Measurements from ENCODE around the gene SALL2. TPM values are rescaled to one million over a fixed set of nuclear protein-coding genes. Genes with fewer than 3 reads are reported as not detected.

The SALL2 gene
- total and polyA plus RNA-seq, 9 donors, result 11.9 to 38.8 (median 25.9) TPM

DNA sequence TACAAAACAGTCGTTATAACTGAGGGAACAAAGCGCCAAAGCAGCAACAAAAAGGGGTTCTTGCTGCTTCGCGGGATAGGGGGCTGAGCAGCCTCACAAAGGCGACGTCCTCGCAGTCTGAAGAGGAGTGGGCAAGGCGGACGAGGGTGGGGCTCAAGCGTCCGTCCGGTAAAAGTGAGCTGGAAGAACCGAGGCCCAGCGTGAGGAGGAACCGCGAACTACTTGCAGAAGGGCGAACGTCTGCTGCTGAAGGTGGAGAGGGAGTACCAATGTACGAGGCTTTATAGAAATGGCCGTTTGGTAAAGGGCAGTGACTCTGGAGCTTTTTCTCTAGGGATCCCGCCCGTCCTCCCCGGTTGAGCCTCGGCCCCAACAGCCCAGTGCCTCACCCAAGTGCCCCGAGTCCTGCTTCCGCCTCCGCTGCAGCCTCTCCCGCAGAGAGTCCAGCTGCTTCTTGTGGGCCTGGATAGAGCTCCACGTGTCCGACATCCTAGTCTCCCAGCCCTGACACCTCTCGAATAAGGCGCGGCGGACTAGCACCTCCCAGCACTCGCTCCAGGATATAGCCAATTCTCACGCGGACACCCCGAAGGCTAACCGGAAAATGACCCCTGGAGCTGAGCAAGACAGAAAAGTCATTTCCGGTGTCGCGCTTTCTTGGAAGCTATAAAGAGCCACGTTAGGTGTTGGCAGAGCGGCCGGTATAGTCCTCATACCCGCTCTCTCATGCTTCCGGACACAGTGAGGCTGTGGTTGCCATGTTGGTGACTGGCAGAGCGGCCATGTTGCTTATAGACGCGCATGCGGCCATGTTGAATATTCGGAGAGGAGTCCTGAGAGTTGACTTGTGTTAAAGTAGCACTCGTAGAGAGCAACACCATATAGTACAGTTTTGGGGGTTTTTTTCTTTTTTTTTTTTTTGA is 15.2 kb downstream of the SALL2 start, which contains the start of gene METTL3:
TSS of gene METTL3 (minus strand) at position 606 of the 923 bp plus-strand sequence. CDS start at position 489, 117 bp downstream.
- intact Hi-C loops (cut with DNase I), result no loop called here
- Histone ChIP-seq H3K4me3 (peak within 1 kb of the TSS; percentile 94), H3K9me3 (no peaks in the 10 kb centered on the region), H3K27ac (peak within 1 kb of the TSS in 1 of 2 donors; percentile 54), H3K27me3 (no peaks in the 10 kb centered on the region), H3K36me3 (no peaks in the 10 kb centered on the region), H3K4me1 (ENCODE audit: insufficient read depth) (peaks cover 2% of the 10 kb centered on the region)
- TF ChIP-seq POLR2A (IDR thresholded peaks at IDR 0.05), result peak; percentile 14
- TF ChIP-seq, protein P1, sequence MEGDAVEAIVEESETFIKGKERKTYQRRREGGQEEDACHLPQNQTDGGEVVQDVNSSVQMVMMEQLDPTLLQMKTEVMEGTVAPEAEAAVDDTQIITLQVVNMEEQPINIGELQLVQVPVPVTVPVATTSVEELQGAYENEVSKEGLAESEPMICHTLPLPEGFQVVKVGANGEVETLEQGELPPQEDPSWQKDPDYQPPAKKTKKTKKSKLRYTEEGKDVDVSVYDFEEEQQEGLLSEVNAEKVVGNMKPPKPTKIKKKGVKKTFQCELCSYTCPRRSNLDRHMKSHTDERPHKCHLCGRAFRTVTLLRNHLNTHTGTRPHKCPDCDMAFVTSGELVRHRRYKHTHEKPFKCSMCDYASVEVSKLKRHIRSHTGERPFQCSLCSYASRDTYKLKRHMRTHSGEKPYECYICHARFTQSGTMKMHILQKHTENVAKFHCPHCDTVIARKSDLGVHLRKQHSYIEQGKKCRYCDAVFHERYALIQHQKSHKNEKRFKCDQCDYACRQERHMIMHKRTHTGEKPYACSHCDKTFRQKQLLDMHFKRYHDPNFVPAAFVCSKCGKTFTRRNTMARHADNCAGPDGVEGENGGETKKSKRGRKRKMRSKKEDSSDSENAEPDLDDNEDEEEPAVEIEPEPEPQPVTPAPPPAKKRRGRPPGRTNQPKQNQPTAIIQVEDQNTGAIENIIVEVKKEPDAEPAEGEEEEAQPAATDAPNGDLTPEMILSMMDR (IDR thresholded peaks at IDR 0.05), result no peak
- DNase-seq, result peak; percentile 96 to 98 (median 97)
- 0% methylated on average over 52 to 53 of the region's 53 CpGs for WGBS, 3 donors

DNA sequence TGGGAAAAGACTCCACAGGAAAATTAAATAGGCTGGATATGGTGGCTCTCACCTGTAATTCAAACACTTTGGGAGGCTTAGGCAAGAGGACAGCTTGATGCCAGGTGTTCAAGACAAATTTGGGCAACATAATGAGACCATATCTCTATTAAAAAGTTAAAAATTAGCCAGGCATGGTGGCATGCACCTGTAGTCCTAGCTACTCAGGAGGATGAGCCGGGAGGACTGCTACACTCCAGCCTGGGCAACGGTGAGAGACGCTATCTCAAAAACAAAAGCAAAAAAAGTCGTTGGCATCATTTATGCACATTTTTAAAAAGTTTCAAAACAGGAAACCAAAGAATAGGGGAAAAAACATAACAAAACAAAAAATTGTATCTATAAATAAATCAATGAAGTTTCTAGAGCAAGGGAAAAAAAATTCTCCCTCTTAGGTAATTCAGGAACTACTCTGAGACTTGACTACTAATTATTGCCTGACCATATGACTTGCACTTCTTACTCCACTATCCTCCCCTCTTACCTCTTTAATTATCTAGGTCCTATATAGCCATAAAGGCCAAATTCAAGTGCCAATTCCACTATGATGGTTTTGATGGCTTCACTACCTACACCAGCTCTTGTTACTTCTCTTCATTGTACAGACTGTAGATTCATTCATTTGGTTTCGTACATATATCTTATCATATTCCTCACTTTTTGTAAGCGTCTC is 16.6 kb downstream of the SALL2 start:
- Histone ChIP-seq H3K4me3 (peak overlapping the region; percentile 94), H3K9me3 (no peaks in the 10 kb centered on the region), H3K4me1 (ENCODE audit: insufficient read depth) (peaks cover 2% of the 10 kb centered on the region), H3K27ac (no peak overlapping the region), H3K27me3 (no peaks in the 10 kb centered on the region), H3K36me3 (no peaks in the 10 kb centered on the region)
- TF ChIP-seq, protein P1 (IDR thresholded peaks at IDR 0.05), result no peak
- TF ChIP-seq POLR2A (IDR thresholded peaks at IDR 0.05) (no peak), EP300 (IDR thresholded peaks at IDR 0.05) (no peak)
- intact Hi-C loops (cut with DNase I), result no loop called here
- no peak for DNase-seq
- WGBS, 3 donors, result 58 to 74% (median 69%) methylated on average over 6 of the region's 6 CpGs

DNA sequence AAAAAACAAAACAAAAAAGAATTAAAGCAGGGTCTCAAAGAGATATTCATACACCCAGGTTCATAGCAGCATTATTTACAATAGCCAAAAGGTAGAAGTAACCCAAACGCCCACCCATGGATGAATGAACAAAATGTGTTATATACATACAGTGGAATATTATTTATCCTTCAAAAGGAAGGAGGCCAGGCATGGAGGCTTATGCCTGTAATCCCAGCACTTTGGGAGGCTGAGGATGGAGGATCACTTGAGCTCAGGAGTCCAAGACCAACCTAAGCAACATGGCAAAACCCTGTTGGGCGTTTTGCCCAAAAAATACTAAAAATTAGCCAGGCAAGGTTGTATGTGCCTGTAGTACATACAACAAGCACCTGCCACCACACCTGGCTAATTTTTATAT is 19.6 kb downstream of the SALL2 start:
- H3K9me3 ChIP-seq, result no peaks in the 10 kb centered on the region
- no peak overlapping the region for H3K4me3 ChIP-seq
- no peak for DNase-seq
- intact Hi-C loops (cut with DNase I), result loop anchor here in 1 of 4 donors (2.0 kb wide), 1 partner anchor 24 kb away; no protein-coding TSS in a partner anchor
- no peaks in the 10 kb centered on the region for H3K27me3 ChIP-seq
- peaks cover 2% of the 10 kb centered on the region for H3K4me1 ChIP-seq (ENCODE audit: insufficient read depth)
- 86 to 91% (median 88%) methylated on average over 2 of the region's 2 CpGs for WGBS, 3 donors
- H3K36me3 ChIP-seq, result no peaks in the 10 kb centered on the region
- TF ChIP-seq EP300 (IDR thresholded peaks at IDR 0.05) (no peak), POLR2A (IDR thresholded peaks at IDR 0.05) (no peak)
- no peak overlapping the region for H3K27ac ChIP-seq

DNA sequence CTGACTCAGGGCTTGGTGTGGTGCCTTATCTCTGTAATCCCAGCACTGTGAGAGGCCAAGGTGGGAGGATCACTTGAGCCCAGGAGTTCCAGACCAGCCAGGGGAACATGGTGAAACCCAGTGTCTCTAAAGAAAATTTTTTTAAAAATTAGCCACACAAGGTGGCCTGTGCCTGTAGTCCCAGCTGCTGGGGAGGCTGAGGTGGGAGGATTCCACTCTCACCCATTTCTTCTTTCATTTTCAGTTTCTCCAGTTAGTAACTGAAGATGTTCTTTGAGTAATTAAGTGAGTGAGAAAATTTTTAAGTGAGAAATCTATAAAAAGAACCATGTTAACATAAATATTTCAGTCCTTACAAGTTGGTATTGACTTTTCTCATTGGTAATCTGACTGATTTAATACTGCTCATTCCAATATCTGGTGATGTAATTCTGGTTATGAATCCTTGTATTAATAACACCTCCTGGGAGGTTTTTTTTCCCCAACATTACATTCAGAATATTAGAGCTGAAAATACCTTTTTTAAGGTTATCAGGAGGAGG is 21.1 kb downstream of the SALL2 start:
- no peaks in the 10 kb centered on the region for H3K36me3 ChIP-seq
- no peak for DNase-seq
- intact Hi-C loops (cut with DNase I), result no loop called here

DNA sequence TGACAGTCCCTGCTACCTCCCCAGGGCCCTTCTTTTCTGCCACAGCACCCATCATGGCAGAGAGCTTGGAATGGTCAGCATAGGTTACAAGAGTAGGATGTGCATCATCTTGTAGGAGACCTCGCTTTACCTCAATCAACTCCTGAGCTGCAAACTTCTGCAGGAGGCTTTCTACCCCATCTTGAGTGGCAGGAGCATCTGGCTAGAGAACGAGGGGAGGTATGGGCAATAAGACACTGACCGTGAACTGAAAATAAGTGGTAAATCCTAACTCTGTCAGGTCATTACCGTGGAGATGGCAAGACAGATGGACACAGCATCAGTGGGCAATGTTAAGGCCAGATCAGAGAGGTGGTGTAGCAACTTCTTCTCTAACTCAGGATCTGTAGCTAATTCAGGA is 22.8 kb downstream of the SALL2 start:
- Histone ChIP-seq H3K36me3 (no peaks in the 10 kb centered on the region), H3K27me3 (no peaks in the 10 kb centered on the region), H3K4me3 (no peak overlapping the region), H3K27ac (no peak overlapping the region), H3K9me3 (no peaks in the 10 kb centered on the region), H3K4me1 (ENCODE audit: insufficient read depth) (peaks cover 2% of the 10 kb centered on the region)
- intact Hi-C loops (cut with DNase I), result no loop called here
- TF ChIP-seq EP300 (IDR thresholded peaks at IDR 0.05), result no peak
- TF ChIP-seq, protein P1 (IDR thresholded peaks at IDR 0.05), result no peak
- TF ChIP-seq POLR2A (IDR thresholded peaks at IDR 0.05), result no peak
- DNase-seq, result no peak
- WGBS, 3 donors, result 70 to 84% (median 83%) methylated on average over 4 of the region's 4 CpGs

More for the DNA sequence above, 21.1 kb downstream of the SALL2 start:
- Histone ChIP-seq H3K27ac (no peak overlapping the region), H3K27me3 (no peaks in the 10 kb centered on the region), H3K4me1 (ENCODE audit: insufficient read depth) (peaks cover 2% of the 10 kb centered on the region), H3K9me3 (no peaks in the 10 kb centered on the region), H3K4me3 (no peak overlapping the region)
- TF ChIP-seq POLR2A (IDR thresholded peaks at IDR 0.05), result no peak
- no peak for TF ChIP-seq EP300 (IDR thresholded peaks at IDR 0.05)
